Loucy (cell line): ENCODE measurements around the gene C1QTNF12.

Source experiments
- EZH2phosphoT487 ChIP-seq: fragments of 200-600 bp; IDR thresholded peaks from 2 replicates; pipeline ENCODE4 v1.6.1; 2018; ENCODE audit warnings: antibody characterized with exemption, mild to moderate bottlenecking, moderate library complexity, borderline replicate concordance
- TF ChIP-seq, protein P1 (sequence below): fragments of 200-600 bp; sonication (generic); conservative IDR thresholded peaks from 2 replicates; pipeline ENCODE4 v1.5.1; 2014; ENCODE audit warnings: mild to moderate bottlenecking, antibody characterized with exemption, low read length

DNA sequence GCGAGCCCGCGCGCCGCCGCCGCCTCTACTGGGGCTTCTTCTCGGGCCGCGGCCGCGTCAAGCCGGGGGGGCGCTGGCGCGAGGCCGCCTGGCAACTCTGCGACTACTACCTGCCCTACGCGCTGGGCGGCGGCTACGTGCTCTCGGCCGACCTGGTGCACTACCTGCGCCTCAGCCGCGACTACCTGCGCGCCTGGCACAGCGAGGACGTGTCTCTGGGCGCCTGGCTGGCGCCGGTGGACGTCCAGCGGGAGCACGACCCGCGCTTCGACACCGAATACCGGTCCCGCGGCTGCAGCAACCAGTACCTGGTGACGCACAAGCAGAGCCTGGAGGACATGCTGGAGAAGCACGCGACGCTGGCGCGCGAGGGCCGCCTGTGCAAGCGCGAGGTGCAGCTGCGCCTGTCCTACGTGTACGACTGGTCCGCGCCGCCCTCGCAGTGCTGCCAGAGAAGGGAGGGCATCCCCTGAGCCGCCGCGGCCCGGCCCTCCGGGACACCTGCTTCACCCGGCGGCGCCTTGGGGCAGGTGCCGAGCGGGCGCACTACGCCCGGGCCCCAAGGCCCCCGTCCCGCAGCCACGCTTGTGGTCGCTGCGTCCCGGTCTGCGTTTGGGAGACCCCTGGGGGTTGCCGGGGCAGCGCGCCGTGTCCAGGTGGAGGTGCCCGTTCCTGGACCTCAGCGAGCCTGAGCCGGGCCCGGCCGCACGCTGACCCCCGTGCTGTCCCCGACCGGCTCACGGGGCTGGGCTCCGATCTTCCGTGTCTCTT, 13.5 kb downstream of the C1QTNF12 start:
- TF ChIP-seq, protein P1, sequence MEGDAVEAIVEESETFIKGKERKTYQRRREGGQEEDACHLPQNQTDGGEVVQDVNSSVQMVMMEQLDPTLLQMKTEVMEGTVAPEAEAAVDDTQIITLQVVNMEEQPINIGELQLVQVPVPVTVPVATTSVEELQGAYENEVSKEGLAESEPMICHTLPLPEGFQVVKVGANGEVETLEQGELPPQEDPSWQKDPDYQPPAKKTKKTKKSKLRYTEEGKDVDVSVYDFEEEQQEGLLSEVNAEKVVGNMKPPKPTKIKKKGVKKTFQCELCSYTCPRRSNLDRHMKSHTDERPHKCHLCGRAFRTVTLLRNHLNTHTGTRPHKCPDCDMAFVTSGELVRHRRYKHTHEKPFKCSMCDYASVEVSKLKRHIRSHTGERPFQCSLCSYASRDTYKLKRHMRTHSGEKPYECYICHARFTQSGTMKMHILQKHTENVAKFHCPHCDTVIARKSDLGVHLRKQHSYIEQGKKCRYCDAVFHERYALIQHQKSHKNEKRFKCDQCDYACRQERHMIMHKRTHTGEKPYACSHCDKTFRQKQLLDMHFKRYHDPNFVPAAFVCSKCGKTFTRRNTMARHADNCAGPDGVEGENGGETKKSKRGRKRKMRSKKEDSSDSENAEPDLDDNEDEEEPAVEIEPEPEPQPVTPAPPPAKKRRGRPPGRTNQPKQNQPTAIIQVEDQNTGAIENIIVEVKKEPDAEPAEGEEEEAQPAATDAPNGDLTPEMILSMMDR, result no peak
- no peak for TF ChIP-seq EZH2phosphoT487
